ENCODE measurements around the gene TELO2.
A peak's percentile ranks its signal among the peaks of the same experiment; 100 is the strongest.

Gene TELO2

DNA sequence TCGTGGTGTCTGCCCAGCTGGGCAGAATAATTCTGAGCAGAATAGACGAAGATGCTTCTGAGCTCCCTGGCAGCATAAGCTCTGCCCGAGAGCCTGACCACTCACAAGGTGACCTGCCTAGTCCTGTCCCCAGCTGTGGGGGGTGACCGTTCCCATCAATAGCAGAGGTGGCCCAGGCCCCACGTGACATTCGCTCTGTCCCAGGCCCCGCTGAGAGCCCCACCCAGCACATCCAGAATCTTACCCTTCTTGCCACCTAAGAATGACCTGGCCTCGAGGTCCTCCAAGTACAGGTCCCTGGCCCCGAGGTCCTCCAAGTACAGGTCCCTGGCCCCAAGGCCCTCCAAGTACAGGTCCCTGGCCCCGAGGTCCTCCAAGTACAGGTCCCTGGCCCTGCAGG is 39.6 kb downstream of the TELO2 start:
- H3K27me3 ChIP-seq (ENCODE audit: insufficient read depth, low read length): no peaks in the 10 kb centered on the region
- no peak overlapping the region for H2AFZ ChIP-seq (ENCODE audit: low read length, unreplicated experiment)
- peak overlapping the region; percentile 23; the same call in 1 of the 2 replicates for H3K27ac ChIP-seq (ENCODE audit: low read depth, low read length)
- peaks cover 31% of the 10 kb centered on the region for H3K79me2 ChIP-seq (ENCODE audit: control insufficient read depth, insufficient read depth, low read length, unreplicated experiment)
- H3K4me3 ChIP-seq (ENCODE audit: low read depth, low read length): peak overlapping the region; percentile 95
- peaks cover 23% of the 10 kb centered on the region for H3K4me1 ChIP-seq (ENCODE audit: control insufficient read depth, insufficient read depth, low read length, unreplicated experiment)
- no peaks in the 10 kb centered on the region for H3K36me3 ChIP-seq (ENCODE audit: insufficient read depth, low read length)

DNA sequence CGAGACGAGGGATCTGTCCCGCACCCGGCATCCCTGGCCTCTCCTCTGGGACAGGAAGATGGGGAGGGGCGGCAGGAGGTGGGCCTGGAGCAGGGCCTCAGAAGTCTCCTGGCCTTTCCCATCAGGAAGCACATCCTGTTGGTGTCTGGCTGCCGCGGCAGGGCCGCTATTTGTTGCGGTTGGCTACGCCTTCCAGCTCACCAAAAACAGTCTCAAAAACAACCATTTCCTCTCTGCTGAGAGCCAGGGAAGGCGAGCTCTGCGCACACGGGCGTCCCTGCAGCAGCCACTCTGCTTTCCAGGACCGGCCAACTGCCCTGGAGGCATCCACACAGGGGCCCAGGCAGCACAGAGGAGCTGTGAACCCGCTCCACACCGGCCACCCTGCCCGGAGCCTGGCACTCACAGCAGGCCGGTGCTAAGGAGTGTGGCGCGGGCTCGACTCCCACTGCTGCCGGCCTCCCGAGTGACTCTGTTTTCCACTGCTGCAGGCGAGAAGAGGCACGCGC is 40.3 kb downstream of the TELO2 start, which contains the start of gene TMEM204:
Gene TMEM204 (plus strand): TSS at position 224 of the 509 bp plus-strand sequence. CDS start 610 bp downstream, outside the sequence.
- Histone ChIP-seq H3K79me2 (ENCODE audit: control insufficient read depth, insufficient read depth, low read length, unreplicated experiment) (peaks cover 33% of the 10 kb centered on the region), H3K4me1 (ENCODE audit: control insufficient read depth, insufficient read depth, low read length, unreplicated experiment) (peaks cover 23% of the 10 kb centered on the region), H3K4me3 (ENCODE audit: low read depth, low read length) (peak within 1 kb of the TSS; percentile 95), H3K27ac (ENCODE audit: low read depth, low read length) (peak within 1 kb of the TSS; percentile 23; the same call in 1 of the 2 replicates), H3K36me3 (ENCODE audit: insufficient read depth, low read length) (no peaks in the 10 kb centered on the region), H3K27me3 (ENCODE audit: insufficient read depth, low read length) (no peaks in the 10 kb centered on the region), H2AFZ (ENCODE audit: low read length, unreplicated experiment) (peak within 1 kb of the TSS; percentile 76)

DNA sequence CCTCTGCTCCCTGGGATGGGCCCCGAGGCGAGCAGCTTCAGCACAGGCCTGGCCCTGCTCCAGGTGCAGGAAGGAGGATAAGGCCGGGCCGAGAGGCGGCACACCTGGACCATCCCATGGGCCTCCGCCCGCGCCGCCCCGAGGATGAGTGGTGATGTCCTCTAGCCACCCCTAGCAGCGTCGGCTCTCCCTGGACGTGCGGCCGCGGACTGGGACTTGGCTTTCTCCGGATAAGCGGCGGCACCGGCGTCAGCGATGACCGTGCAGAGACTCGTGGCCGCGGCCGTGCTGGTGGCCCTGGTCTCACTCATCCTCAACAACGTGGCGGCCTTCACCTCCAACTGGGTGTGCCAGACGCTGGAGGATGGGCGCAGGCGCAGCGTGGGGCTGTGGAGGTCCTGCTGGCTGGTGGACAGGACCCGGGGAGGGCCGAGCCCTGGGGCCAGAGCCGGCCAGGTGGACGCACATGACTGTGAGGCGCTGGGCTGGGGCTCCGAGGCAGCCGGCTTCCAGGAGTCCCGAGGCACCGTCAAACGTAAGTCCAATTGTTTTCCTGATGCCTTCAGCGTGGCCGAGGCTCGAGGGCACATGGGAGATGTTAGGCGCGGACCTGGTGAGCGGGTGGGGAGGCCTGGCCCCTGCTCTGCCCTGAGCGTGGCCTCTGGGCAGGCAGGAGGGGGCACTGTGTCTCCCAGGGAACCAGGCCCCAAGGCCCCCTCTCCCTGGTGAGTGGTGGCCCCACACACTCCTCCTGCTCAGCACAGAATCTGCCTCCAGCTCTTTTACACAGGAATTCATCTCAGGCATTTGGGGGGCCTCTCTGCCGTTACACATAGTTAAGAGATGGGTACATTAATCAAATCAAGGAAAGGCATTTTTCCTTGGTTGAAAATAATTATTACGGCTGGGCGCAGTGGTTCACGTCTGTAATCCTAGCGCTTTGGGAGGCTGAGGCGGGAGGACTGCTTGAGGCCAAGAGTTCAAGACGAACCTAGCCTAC is 41.2 kb downstream of the TELO2 start:
- H3K4me1 ChIP-seq (ENCODE audit: control insufficient read depth, insufficient read depth, low read length, unreplicated experiment): peaks cover 23% of the 10 kb centered on the region
- H3K27me3 ChIP-seq (ENCODE audit: insufficient read depth, low read length): no peaks in the 10 kb centered on the region
- peaks cover 33% of the 10 kb centered on the region for H3K79me2 ChIP-seq (ENCODE audit: control insufficient read depth, insufficient read depth, low read length, unreplicated experiment)
- H3K4me3 ChIP-seq (ENCODE audit: low read depth, low read length): peak overlapping the region; percentile 95
- peak overlapping the region; percentile 19; the same call in 1 of the 2 replicates for H3K27ac ChIP-seq (ENCODE audit: low read depth, low read length)
- H3K36me3 ChIP-seq (ENCODE audit: insufficient read depth, low read length): no peaks in the 10 kb centered on the region
- peak overlapping the region; percentile 76 for H2AFZ ChIP-seq (ENCODE audit: low read length, unreplicated experiment)

DNA sequence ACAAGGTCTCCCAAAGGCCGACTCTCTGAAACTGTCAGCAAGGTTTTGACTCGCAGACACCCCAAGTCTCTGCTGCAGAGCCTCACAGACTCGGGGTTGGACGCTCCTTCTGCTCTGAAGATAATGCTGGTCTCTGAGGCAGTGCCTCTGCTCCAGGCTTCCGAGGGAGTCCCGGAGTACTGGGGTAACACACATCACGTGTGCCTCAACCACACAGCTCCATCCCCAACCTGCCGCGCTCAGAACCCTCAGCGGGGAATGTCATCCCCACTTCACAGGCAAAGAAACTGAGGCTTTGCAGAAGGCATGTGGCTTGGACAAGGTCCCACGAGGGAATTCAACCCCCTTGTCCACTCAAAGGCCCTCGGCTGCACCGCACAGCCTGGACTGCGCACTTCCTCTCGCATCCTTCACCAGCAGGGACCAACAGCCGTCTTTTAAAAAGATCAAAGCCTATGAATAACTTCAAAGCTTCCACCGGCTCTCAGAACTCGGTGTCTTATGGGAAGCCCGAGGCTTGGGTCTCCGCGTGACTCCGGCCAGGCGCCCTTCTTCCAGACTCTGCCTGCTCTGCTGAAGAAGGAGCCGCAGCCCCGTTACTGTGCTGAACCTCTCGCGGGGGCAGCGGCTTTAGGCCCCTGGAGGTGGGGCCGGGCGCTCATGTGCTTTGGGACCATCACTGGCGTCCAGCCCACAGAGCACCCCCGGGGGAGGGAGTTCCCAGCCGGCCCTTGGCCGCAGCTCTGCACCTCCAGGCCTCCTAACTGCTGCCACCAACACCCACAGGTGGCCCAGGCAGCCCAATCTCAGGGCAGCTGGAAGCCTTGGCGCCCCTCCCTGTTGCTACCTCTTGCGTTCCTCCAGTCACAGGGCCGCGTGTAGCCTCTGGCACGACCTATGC is 42.5 kb downstream of the TELO2 start:
- no peak overlapping the region for H2AFZ ChIP-seq (ENCODE audit: low read length, unreplicated experiment)
- H3K4me3 ChIP-seq (ENCODE audit: low read depth, low read length): peak overlapping the region; percentile 95
- peaks cover 35% of the 10 kb centered on the region for H3K79me2 ChIP-seq (ENCODE audit: control insufficient read depth, insufficient read depth, low read length, unreplicated experiment)
- no peaks in the 10 kb centered on the region for H3K27me3 ChIP-seq (ENCODE audit: insufficient read depth, low read length)
- H3K36me3 ChIP-seq (ENCODE audit: insufficient read depth, low read length): no peaks in the 10 kb centered on the region
- no peak overlapping the region for H3K27ac ChIP-seq (ENCODE audit: low read depth, low read length)
- peaks cover 23% of the 10 kb centered on the region for H3K4me1 ChIP-seq (ENCODE audit: control insufficient read depth, insufficient read depth, low read length, unreplicated experiment)

DNA sequence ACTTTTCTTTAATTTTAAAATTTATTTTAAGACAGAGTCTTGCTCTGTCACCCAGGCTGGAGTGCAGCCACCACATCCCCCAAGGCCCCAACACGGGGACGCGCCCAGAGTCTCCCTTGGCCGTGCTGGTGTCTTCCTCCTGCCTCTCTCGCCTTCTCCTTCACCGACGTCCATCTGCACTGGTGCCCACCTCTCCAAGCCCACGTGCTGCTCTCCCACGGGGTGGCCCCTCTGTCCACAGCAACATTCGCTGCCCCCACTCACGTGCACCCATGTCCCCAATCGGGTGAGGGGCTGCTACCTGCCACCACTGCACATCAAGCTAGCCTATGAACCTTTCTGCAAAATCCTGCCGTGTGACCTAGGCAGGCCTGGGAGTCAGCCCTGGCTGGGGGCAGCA is 43.4 kb downstream of the TELO2 start:
- Histone ChIP-seq H3K4me3 (ENCODE audit: low read depth, low read length) (no peak overlapping the region), H3K27ac (ENCODE audit: low read depth, low read length) (no peak overlapping the region), H2AFZ (ENCODE audit: low read length, unreplicated experiment) (no peak overlapping the region), H3K36me3 (ENCODE audit: insufficient read depth, low read length) (no peaks in the 10 kb centered on the region), H3K4me1 (ENCODE audit: control insufficient read depth, insufficient read depth, low read length, unreplicated experiment) (peaks cover 23% of the 10 kb centered on the region), H3K27me3 (ENCODE audit: insufficient read depth, low read length) (no peaks in the 10 kb centered on the region), H3K79me2 (ENCODE audit: control insufficient read depth, insufficient read depth, low read length, unreplicated experiment) (peaks cover 35% of the 10 kb centered on the region)

DNA sequence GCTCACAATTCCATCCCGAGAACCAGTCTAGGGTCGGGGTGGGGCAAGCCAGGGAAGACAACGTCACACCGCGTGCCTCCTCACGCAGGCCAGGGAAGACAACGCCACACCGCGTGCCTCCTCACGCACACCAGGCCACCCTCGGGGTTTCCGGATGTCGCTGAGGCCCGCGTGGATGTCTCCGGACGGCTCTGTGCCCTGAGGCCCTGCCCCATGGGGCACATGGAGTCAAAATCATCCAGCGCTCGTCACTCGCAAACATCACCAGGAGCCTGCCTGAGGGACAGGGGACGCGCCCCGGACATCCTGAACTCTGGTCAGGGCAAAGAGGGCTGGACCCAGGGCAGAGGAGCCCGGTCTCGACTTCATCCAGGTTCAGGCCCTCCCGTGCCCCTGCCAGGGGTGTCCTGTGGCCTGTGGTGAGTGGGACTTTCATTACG is 44.0 kb downstream of the TELO2 start:
- Histone ChIP-seq H2AFZ (ENCODE audit: low read length, unreplicated experiment) (no peak overlapping the region), H3K79me2 (ENCODE audit: control insufficient read depth, insufficient read depth, low read length, unreplicated experiment) (peaks cover 35% of the 10 kb centered on the region), H3K27me3 (ENCODE audit: insufficient read depth, low read length) (no peaks in the 10 kb centered on the region), H3K4me3 (ENCODE audit: low read depth, low read length) (no peak overlapping the region), H3K4me1 (ENCODE audit: control insufficient read depth, insufficient read depth, low read length, unreplicated experiment) (peaks cover 23% of the 10 kb centered on the region), H3K36me3 (ENCODE audit: insufficient read depth, low read length) (no peaks in the 10 kb centered on the region), H3K27ac (ENCODE audit: low read depth, low read length) (no peak overlapping the region)

DNA sequence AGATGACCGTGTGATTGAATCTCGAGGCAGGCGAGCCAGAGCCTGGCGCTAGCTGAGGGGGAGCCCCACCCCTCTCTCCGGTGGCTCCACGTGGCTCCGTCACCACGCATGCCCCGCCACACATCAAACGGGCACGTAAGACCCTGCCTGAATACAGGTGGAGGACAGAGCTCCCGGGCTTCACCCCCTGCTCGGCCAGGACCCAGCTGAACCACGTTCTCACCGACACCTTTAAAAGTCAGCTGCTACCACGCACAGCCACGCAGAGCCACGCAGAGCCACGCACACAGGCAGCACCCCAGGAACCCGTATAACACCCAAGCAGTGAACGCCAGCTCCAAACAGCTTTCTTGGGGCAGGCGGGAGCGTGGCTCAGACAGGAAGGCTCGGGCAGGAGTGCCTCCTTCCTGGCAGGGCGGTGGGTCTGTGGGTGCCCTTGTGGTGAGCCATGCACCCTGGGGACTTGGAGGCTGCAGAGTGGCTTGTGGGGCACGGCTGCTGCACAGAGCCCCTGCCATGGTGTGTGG is 44.7 kb downstream of the TELO2 start:
- H2AFZ ChIP-seq (ENCODE audit: low read length, unreplicated experiment): no peak overlapping the region
- H3K27ac ChIP-seq (ENCODE audit: low read depth, low read length): no peak overlapping the region
- H3K4me3 ChIP-seq (ENCODE audit: low read depth, low read length): no peak overlapping the region
- no peaks in the 10 kb centered on the region for H3K27me3 ChIP-seq (ENCODE audit: insufficient read depth, low read length)
- peaks cover 35% of the 10 kb centered on the region for H3K79me2 ChIP-seq (ENCODE audit: control insufficient read depth, insufficient read depth, low read length, unreplicated experiment)
- H3K36me3 ChIP-seq (ENCODE audit: insufficient read depth, low read length): no peaks in the 10 kb centered on the region
- peaks cover 22% of the 10 kb centered on the region for H3K4me1 ChIP-seq (ENCODE audit: control insufficient read depth, insufficient read depth, low read length, unreplicated experiment)

DNA sequence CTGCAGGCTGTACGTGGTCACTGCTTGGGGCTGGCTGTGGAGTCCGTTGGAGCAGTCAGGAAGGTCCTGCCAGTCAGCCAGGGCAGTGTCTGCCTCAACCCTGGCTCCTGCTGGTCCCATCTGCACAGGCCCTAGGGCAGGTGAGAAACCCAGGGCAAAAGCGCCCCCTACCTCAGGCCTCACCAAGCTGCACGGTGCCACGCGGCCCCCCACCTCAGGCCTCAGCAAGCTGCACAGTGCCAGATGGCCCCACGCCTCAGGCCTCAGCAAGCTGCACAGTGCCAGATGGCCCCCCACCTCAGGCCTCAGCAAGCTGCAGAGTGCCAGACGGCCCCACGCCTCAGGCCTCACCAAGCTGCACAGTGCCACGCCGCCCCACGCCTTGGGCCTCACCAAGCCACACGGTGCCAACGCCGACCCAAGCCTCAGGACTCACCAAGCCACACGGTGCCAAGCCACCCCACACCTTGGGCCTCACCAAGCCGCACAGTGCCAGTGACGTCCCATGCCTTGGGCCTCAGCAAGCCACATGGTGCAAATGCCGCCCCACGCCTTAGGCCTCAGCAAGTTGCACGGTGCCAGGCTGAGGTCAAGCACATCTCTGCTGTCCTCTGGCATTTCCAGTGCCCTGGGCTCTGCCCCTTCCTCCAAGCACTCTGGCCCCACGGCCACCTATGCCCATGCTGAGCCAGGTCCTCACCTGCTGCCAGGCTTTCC is 45.8 kb downstream of the TELO2 start:
- Histone ChIP-seq H3K4me3 (ENCODE audit: low read depth, low read length) (no peak overlapping the region), H2AFZ (ENCODE audit: low read length, unreplicated experiment) (no peak overlapping the region), H3K27me3 (ENCODE audit: insufficient read depth, low read length) (no peaks in the 10 kb centered on the region), H3K4me1 (ENCODE audit: control insufficient read depth, insufficient read depth, low read length, unreplicated experiment) (peaks cover 25% of the 10 kb centered on the region), H3K36me3 (ENCODE audit: insufficient read depth, low read length) (no peaks in the 10 kb centered on the region), H3K27ac (ENCODE audit: low read depth, low read length) (no peak overlapping the region), H3K79me2 (ENCODE audit: control insufficient read depth, insufficient read depth, low read length, unreplicated experiment) (peaks cover 35% of the 10 kb centered on the region)

DNA sequence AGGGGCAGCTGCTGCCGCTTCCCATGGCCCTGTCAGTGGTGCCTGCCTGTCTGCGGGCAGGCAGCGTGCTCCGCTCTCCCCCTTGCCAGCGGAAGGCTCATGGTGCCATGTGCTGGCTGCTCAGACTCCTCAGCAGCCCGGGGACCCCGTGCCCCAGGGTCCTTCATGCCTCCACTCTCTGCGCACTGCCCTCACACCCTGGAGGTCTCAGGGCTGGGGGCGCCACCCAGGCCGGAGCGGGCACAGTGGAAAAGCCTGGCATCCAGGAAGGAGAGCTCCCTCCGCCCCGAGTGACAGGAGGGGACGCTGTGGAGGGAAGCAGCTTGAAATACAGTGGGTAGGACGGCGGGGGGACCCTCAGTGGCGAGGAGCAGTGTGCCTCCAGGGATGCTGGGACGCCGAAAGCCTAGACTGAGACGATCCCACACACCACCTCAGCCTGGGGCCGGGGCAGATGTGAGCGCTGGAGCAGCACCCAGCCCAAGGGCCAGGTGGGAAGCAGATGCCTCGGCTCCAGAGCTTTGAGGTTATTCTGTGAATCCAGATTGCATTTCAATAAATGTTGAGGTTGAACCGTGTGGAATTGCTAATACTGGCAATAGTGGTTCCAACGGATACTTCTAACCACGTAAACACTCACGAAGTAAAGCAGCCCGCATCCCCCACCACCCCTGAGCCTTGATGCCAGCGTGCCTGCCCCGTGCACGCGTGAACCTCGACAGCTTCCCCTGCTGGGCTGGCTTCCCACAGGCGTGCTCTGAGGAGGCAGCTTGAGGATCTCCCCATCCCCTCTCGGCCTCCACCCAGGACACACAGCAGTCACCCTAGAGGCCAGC is 46.8 kb downstream of the TELO2 start:
- Histone ChIP-seq H3K4me3 (ENCODE audit: low read depth, low read length) (no peak overlapping the region), H3K79me2 (ENCODE audit: control insufficient read depth, insufficient read depth, low read length, unreplicated experiment) (peaks cover 26% of the 10 kb centered on the region), H3K27ac (ENCODE audit: low read depth, low read length) (no peak overlapping the region), H3K27me3 (ENCODE audit: insufficient read depth, low read length) (no peaks in the 10 kb centered on the region), H3K36me3 (ENCODE audit: insufficient read depth, low read length) (no peaks in the 10 kb centered on the region), H2AFZ (ENCODE audit: low read length, unreplicated experiment) (no peak overlapping the region), H3K4me1 (ENCODE audit: control insufficient read depth, insufficient read depth, low read length, unreplicated experiment) (peaks cover 21% of the 10 kb centered on the region)
